C4-2B (cell line): ENCODE data around the gene BCLAF1.
A peak's percentile ranks its signal among the peaks of the same experiment; 100 is the strongest.

Experiments
- H3K27ac ChIP-seq: fragments of 450-650 bp; 2 replicates; pipeline ENCODE4 v1.5.1; 2017
- CTCF ChIP-seq: fragments of 450-650 bp; conservative IDR thresholded peaks from 2 replicates; pipeline ENCODE4 v1.5.1; 2017; ENCODE audit warnings: mild to moderate bottlenecking
- ZFX ChIP-seq: fragments of 450-650 bp; IDR thresholded peaks from 2 replicates; pipeline ENCODE4 v1.6.1; 2017

Gene BCLAF1

DNA sequence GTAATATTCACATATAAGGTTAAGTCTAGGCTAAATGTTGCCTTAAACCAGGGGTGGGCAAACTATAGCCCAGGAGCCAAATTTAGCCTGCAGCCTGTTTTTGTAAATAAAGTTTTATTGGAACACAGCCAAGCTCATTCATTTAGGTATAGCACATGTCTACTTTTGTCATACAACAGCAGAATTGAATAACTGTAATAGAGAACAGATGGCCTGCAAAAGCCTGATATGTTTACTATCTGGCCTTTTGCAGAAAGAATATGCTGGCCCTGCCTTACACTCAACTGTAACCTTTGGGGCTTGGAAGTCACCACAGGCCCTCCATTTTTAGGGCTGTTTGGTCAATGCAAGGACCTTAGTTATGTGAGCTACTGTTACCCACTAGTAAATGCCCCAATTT is 17.7 kb upstream of the BCLAF1 start:
- TF ChIP-seq ZFX (no peak), CTCF (no peak)
- no peak overlapping the region for H3K27ac ChIP-seq

GRCh38 chr6:136306466-136306865 is 16.8 kb upstream of the BCLAF1 start:
- no peak for TF ChIP-seq ZFX
- no peak for TF ChIP-seq CTCF
- H3K27ac ChIP-seq, result no peak overlapping the region

DNA sequence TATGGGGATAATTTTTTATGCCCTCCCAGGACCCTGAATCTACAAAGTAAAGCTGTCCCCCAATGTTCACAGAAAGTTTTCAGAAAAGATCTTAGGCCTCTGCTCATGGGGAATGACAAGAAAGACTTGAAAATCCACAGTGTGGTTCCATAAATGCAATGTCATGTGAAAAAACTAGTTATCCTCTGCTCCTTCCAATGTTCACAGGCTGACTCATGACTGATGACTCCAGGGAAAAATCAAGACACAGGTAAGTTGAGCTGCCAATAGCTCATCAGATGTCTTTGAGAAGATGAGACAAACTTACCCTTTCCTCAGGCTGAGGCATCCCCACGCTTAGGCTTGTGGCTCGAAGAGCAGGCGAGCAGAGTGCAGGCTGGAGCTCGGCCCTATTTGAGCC is 14.8 kb upstream of the BCLAF1 start:
- no peak overlapping the region for H3K27ac ChIP-seq
- TF ChIP-seq CTCF (no peak), ZFX (no peak)

- TF ChIP-seq CTCF, result no peak
- TF ChIP-seq ZFX, result no peak
- H3K27ac ChIP-seq, result no peak overlapping the region
Observed at GRCh38 chr6:136303516-136303915, 13.9 kb upstream of the BCLAF1 start.

- H3K27ac ChIP-seq, result no peak overlapping the region
- TF ChIP-seq ZFX (no peak), CTCF (no peak)
Observed at GRCh38 chr6:136294621-136295020, 5.0 kb upstream of the BCLAF1 start.

- H3K27ac ChIP-seq, result peak overlapping the region; percentile 97
- no peak for TF ChIP-seq CTCF
- no peak for TF ChIP-seq ZFX
Observed at GRCh38 chr6:136290410-136291010, 864 bp upstream of the BCLAF1 start.

DNA sequence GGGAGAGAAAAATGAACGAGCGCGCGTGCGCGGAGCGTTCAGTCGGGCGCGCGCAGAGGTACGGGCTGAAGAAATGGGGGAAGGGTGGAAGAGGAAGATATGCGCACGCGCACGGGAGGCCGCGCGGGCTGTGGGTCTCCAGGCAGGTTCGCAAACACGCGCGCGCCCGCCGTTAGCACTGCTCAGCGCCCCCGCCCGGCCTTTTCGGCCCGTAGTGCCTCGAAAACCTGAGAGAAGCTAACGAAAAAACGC is 393 bp downstream of the BCLAF1 start:
- peak overlapping the region; percentile 97 for H3K27ac ChIP-seq
- TF ChIP-seq ZFX, result no peak
- no peak; the same call in 1 of the 2 replicates for TF ChIP-seq CTCF
